ENCODE measurements around the gene CACNA1F. TPM values are rescaled to one million over a fixed set of nuclear protein-coding genes. Genes with fewer than 3 reads are reported as not detected.

The CACNA1F gene
- total RNA-seq, 1 donor from 2014 or later, result 0.25 TPM

DNA sequence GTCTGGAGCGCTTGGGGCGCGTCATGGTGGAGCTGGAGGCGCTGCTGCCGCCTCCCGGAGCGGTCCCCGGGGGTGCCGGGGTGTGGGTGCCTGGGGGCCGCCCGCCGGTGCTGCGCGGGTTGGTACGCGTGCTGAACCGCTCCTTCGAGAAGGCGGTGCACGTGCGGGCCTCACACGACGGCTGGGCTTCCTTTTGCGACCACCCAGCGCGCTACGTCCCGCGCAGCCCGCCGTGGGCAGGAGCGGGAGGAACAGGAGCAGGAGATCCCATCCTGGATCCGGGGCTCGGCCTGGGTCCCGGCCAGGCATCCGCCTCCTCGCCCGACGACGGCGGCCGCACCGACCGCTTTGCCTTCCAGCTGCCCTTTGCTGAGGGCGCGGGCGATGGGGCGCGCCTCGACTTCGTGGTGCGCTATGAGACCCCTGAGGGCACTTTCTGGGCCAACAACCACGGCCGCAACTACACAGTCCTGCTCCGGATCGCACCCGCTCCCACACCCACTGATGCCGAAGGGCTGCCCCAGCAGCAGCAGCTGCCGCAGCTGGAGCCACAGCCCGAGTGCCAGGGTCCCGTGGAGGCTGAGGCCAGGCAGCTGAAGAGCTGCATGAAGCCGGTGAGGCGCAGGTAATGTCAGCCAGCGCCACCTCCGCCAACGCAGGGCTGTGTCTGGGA is 37.2 kb upstream of the CACNA1F start:
- Histone ChIP-seq H3K27me3 (no peaks in the 10 kb centered on the region), H3K36me3 (no peaks in the 10 kb centered on the region), H3K4me1 (peaks cover 23% of the 10 kb centered on the region), H3K4me3 (peak overlapping the region; percentile 62 to 73), H3K27ac (peak overlapping the region; percentile 85), H3K9me3 (no peaks in the 10 kb centered on the region)
- intact Hi-C loops (cut with DNase I), result no loop called here
- TF ChIP-seq, protein P1, sequence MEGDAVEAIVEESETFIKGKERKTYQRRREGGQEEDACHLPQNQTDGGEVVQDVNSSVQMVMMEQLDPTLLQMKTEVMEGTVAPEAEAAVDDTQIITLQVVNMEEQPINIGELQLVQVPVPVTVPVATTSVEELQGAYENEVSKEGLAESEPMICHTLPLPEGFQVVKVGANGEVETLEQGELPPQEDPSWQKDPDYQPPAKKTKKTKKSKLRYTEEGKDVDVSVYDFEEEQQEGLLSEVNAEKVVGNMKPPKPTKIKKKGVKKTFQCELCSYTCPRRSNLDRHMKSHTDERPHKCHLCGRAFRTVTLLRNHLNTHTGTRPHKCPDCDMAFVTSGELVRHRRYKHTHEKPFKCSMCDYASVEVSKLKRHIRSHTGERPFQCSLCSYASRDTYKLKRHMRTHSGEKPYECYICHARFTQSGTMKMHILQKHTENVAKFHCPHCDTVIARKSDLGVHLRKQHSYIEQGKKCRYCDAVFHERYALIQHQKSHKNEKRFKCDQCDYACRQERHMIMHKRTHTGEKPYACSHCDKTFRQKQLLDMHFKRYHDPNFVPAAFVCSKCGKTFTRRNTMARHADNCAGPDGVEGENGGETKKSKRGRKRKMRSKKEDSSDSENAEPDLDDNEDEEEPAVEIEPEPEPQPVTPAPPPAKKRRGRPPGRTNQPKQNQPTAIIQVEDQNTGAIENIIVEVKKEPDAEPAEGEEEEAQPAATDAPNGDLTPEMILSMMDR (IDR thresholded peaks at IDR 0.05), result no peak
- TF ChIP-seq POLR2A (IDR thresholded peaks at IDR 0.05), result no peak
- peak in 1 of 2 donors; percentile 27 for TF ChIP-seq POLR2AphosphoS5 (IDR thresholded peaks at IDR 0.05; ENCODE audit: insufficient read depth in 1 of 2, low read depth in 1 of 2)
- no peak for DNase-seq (ENCODE audit: extremely low spot score in 2 of 2)

DNA sequence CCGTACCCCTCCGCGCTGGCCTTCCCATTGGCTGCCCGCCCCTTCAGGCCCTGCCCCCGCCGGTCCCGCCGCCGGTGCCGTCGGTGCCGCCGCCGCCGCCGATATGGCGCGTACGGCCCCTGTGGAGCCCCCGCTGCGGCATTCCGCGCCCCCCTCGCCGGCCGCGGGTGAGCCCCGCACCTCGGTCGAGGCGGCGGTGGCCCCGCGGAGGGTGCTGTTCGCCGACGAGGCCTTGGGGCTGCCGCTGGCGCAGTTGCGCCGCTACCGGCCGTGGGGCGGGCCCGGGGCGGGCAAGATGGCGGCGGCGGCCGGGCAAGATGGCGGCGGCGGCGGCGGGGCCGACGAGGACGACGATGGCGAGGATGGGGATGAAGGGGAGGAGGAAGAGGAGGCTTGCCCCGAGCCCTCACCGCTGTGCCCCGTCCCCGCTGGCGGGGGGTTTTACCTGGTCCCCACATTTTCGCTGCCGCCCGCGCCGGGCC is 36.7 kb upstream of the CACNA1F start, which contains the start of gene PPP1R3F:
Gene PPP1R3F, plus strand, starts transcription at position 27 of the 482 bp plus-strand sequence. Its CDS starts 77 bp downstream, at position 104.
- TF ChIP-seq, protein P1 (IDR thresholded peaks at IDR 0.05), result no peak
- TF ChIP-seq POLR2A (IDR thresholded peaks at IDR 0.05), result peak in 1 of 2 donors; percentile 75
- no peak for DNase-seq (ENCODE audit: extremely low spot score in 2 of 2)
- Histone ChIP-seq H3K4me3 (peak within 1 kb of the TSS; percentile 62 to 73), H3K27me3 (no peaks in the 10 kb centered on the region), H3K4me1 (peaks cover 23% of the 10 kb centered on the region), H3K9me3 (no peaks in the 10 kb centered on the region), H3K36me3 (no peaks in the 10 kb centered on the region), H3K27ac (peak within 1 kb of the TSS; percentile 85)
- intact Hi-C loops (cut with DNase I), result loop anchor here (10.0 kb wide), 1 partner anchor 75 kb away; no protein-coding TSS in a partner anchor

DNA sequence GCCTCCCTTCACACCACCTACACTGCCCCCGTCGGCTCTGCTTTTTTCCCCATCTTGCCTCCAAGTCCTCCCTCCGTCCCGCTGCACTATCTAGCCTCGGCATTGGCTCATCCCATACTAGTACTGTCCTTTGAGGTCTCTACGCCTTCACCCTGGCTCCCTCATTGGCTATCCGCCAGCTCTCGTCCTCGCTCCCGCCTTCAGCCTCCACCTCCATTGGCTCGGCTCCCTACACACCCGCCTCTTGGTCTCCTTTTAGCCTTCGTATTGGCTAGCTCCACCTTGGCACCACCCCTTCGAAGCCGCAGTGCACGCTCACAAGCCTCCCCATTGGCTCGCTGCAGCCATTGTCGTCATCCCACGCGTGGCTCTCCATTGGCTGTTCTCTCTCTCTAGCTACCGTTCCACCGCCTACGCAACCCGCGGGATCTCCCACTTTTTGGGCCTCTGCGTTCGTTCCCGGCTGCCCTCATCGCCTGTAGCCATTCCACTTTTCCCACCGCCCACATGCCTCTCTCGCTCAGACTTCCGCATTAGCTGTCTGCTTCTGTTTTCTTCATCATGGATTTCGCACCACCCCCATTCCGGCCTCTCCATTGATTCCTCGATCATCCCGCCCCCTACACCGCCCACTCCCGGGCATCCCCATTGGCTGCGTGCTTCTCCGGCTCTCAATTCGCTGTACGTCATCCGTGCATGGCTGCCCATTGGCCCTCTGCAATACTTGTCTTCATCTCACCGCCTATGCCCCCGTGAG is 36.0 kb upstream of the CACNA1F start:
- H3K4me1 ChIP-seq, result peaks cover 23% of the 10 kb centered on the region
- H3K27me3 ChIP-seq, result no peaks in the 10 kb centered on the region
- no peaks in the 10 kb centered on the region for H3K9me3 ChIP-seq
- H3K36me3 ChIP-seq, result no peaks in the 10 kb centered on the region
- peak overlapping the region; percentile 62 to 73 for H3K4me3 ChIP-seq
- TF ChIP-seq, protein P1 (IDR thresholded peaks at IDR 0.05), result no peak
- TF ChIP-seq POLR2AphosphoS5 (IDR thresholded peaks at IDR 0.05; ENCODE audit: insufficient read depth in 1 of 2, low read depth in 1 of 2), result peak; percentile 50 to 76
- peak in 1 of 2 donors; percentile 20 for TF ChIP-seq POLR2A (IDR thresholded peaks at IDR 0.05)
- H3K27ac ChIP-seq, result peak overlapping the region; percentile 85
- intact Hi-C loops (cut with DNase I), result loop anchor here (10.0 kb wide), 1 partner anchor 74 kb away; no protein-coding TSS in a partner anchor
- DNase-seq (ENCODE audit: extremely low spot score in 2 of 2), result peak in 1 of 2 donors; percentile 98

DNA sequence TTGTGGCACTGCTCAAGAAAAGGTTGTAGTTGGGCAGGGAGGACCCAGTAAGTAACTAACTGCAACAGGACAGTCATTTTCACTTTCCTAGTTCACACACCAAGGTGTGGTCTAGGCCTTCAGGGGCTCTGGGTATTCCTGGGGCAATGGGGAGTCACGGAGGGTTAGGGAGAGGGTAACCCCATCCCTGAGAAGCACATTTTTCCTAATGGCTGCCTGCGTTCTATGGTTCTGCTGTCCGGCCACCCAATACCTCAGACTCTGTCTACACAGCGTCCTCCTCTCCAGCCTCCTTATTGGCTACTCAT is 35.5 kb upstream of the CACNA1F start:
- intact Hi-C loops (cut with DNase I), result loop anchor here (10.0 kb wide), 1 partner anchor 74 kb away; no protein-coding TSS in a partner anchor
- DNase-seq (ENCODE audit: extremely low spot score in 2 of 2), result peak in 1 of 2 donors; percentile 90
- peak overlapping the region; percentile 85 for H3K27ac ChIP-seq
- H3K9me3 ChIP-seq, result no peaks in the 10 kb centered on the region
- TF ChIP-seq, protein P1 (IDR thresholded peaks at IDR 0.05), result no peak
- TF ChIP-seq POLR2A (IDR thresholded peaks at IDR 0.05), result no peak
- TF ChIP-seq POLR2AphosphoS5 (IDR thresholded peaks at IDR 0.05; ENCODE audit: insufficient read depth in 1 of 2, low read depth in 1 of 2), result no peak
- peaks cover 23% of the 10 kb centered on the region for H3K4me1 ChIP-seq
- no peaks in the 10 kb centered on the region for H3K36me3 ChIP-seq
- H3K4me3 ChIP-seq, result peak overlapping the region; percentile 39 to 62
- no peaks in the 10 kb centered on the region for H3K27me3 ChIP-seq
